HUES64 (cell line): ENCODE results near the gene MINAR1.

ENCODE experiments used
- H3K27ac ChIP-seq: 2 replicates; pipeline ENCODE4 v1.7.0; 2013; ENCODE audit warnings: low read depth, low read length, inconsistent platforms
- H3K27me3 ChIP-seq: 2 replicates; pipeline ENCODE4 v1.6.1; 2013; ENCODE audit warnings: mild to moderate bottlenecking, low read length; ENCODE audit not compliant: insufficient read depth
- H3K36me3 ChIP-seq: 2 replicates; pipeline ENCODE4 v1.6.1; 2013; ENCODE audit warnings: mild to moderate bottlenecking, low read length; ENCODE audit not compliant: insufficient read depth
- H3K4me1 ChIP-seq: 2 replicates; pipeline ENCODE4 v1.6.1; 2013; ENCODE audit warnings: mild to moderate bottlenecking, low read length, moderate library complexity; ENCODE audit not compliant: insufficient read depth
- H3K4me3 ChIP-seq: 2 replicates; pipeline ENCODE4 v1.5.1; 2013; ENCODE audit warnings: mild to moderate bottlenecking, low read length, moderate library complexity
- H3K9ac ChIP-seq: 2 replicates; pipeline ENCODE4 v1.6.1; 2013; ENCODE audit warnings: mild to moderate bottlenecking, low read depth, low read length
- H3K9me3 ChIP-seq: 2 replicates; pipeline ENCODE4 v1.6.1; 2013; ENCODE audit warnings: low read depth, low read length; ENCODE audit not compliant: insufficient read depth
- WGBS: fragments of 150-250, 120-280 bp; methylation state at CpG from one replicate; pipeline ENCODE4 v1.1.7; 2013; ENCODE audit warnings: missing lambda C conversion rate; 5-methylcytosine and 5-hydroxymethylcytosine counted together

Gene MINAR1

DNA sequence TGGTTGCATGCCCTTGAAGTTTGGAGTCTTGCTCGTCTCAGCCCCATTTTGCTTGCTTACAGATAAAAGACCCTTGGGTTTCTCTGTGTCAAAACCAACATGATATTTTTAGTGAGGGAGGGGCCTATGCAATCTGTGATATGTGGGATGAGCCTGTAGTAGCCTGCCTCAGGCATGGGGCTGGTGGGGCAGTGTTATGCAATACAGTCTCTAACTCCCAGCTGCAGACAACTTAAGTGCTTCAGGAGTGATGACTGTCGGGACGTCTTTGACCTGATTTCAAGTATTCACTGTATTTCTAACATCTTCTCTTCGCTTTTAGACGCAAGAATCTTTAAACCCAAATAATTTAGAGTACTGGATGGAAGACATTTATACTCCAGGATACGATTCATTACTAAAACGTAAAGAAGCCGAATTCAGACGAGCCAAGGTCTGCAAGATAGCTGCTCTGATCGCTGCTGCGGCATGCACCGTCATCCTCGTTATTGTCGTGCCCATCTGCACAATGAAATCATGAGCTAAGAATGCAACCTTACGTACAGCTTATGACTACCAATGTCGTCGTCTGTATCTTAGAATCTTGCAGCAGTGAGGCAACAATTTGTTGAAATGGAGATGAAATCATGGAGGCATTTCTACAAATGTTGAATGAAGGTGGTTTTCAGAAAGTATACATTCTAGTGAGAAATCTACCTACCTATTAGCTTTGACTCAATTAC, 35.9 kb downstream of the MINAR1 start:
- Histone ChIP-seq H3K9ac (no peak overlapping the region), H3K36me3 (no peaks in the 10 kb centered on the region), H3K4me1 (no peaks in the 10 kb centered on the region), H3K27ac (no peak overlapping the region), H3K4me3 (no peak overlapping the region), H3K9me3 (no peaks in the 10 kb centered on the region), H3K27me3 (no peaks in the 10 kb centered on the region)
- 91% methylated on average over 16 of the region's 17 CpGs for WGBS

DNA sequence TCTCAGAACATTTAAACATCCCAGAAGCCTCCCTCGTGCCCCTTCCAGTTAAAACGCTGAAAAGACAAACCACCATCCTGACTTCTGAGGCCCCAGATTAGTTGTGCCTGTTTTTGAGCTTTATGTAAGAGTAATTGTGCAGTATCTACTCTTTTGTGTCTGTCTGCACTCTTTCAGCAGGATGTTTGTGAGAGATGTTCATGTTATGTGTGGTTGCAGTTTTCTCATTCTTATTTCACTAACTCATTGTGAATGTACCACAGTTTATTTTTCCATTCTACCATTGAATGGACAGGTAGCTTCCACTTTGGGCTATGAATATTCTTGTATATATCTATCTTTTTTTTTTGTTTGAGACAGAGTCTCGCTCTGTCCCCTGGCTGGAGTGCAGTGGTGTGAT, 40.3 kb downstream of the MINAR1 start:
- WGBS: 92% methylated on average over 3 of the region's 3 CpGs
- Histone ChIP-seq H3K4me3 (no peak overlapping the region), H3K9ac (no peak overlapping the region), H3K27ac (no peak overlapping the region), H3K27me3 (no peaks in the 10 kb centered on the region), H3K4me1 (no peaks in the 10 kb centered on the region), H3K36me3 (no peaks in the 10 kb centered on the region), H3K9me3 (no peaks in the 10 kb centered on the region)

DNA sequence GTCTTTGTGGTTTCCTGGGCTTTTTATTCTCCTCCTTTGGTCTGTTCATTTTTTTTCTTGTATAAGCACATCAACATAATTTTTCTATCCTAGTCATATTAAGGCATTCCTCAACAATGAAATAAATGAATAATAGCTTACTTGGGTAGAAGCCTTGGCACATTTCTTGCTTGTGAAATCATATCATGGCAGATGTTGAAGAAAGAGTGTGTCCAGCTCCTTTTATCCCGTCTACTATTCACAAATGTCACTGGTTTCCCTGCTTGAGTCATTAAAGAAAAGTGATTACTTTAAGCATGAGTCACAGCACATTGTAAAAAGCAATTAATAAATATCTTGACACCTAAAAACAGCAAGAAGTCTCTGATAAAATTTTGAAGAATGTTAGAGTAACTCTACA, 42.1 kb downstream of the MINAR1 start:
- no CpG with 5 or more reads among the region's 1 CpG for WGBS
- Histone ChIP-seq H3K36me3 (no peaks in the 10 kb centered on the region), H3K4me1 (no peaks in the 10 kb centered on the region), H3K27me3 (no peaks in the 10 kb centered on the region), H3K4me3 (no peak overlapping the region), H3K9me3 (no peaks in the 10 kb centered on the region), H3K9ac (no peak overlapping the region), H3K27ac (no peak overlapping the region)

DNA sequence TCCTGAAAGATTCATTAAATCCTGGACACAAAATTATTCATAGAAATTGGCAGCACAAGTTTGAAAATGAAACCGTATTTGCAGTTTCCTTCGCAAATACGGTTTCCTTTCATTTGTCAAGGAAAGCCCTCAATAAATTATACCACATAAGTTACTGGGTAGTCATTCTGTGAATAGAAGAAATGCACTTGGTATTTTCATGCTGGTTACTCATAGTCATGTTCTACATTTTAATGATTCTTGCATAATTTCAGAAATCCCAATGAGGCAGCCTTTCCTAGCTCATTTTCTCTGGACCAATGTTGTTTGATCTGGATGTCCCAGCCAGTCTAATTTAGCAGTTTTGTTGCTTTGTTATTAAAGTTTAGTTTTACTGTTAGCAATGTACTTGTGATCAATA, 43.2 kb downstream of the MINAR1 start:
- Histone ChIP-seq H3K27me3 (no peaks in the 10 kb centered on the region), H3K4me3 (no peak overlapping the region), H3K9ac (no peak overlapping the region), H3K36me3 (no peaks in the 10 kb centered on the region), H3K27ac (no peak overlapping the region), H3K4me1 (no peaks in the 10 kb centered on the region), H3K9me3 (no peaks in the 10 kb centered on the region)
- 91% methylated on average over 3 of the region's 3 CpGs for WGBS

DNA sequence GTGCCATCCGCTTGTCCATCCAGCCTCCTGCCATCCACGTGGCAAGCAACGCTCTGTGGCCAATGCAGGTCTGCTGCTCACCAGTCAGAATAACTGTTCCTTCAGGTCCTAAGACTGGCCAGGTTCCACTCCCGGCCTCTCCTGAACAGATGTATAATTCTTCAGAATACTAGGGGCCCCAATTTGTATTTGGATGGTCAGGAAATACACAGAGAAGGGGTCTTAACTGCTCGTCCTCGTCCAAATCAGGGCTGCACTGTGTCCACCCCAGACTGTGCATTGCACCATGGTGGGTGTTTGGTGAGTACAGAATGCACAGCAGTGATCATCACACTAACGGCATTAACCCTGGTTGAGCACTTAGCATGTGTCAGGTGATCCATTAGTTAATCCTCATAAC, 46.0 kb downstream of the MINAR1 start:
- Histone ChIP-seq H3K9me3 (no peaks in the 10 kb centered on the region), H3K36me3 (no peaks in the 10 kb centered on the region), H3K9ac (no peak overlapping the region), H3K27me3 (no peaks in the 10 kb centered on the region), H3K4me3 (no peak overlapping the region), H3K4me1 (no peaks in the 10 kb centered on the region), H3K27ac (no peak overlapping the region)
- WGBS: 86% methylated on average over 7 of the region's 7 CpGs

DNA sequence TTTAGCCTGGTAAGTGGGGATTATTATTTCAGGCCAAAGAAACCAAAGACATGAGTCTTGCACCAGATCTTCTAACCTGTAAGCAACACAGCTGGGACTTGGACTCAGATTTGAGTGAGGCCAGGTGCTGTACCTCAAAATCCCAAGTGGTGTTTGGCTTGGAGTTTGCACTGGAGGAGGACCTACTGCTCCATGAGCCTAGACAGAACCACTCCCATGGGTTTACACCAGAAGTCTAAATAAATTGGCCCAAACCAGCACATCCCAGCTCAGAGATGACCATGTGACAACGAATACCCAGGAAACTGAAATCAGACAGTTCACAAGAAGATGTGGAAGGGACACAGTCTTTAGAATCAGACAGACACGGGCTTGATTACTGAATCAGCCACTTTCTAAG, 47.5 kb downstream of the MINAR1 start:
- Histone ChIP-seq H3K27me3 (no peaks in the 10 kb centered on the region), H3K9me3 (no peaks in the 10 kb centered on the region)
- 89% methylated on average over 2 of the region's 2 CpGs for WGBS

DNA sequence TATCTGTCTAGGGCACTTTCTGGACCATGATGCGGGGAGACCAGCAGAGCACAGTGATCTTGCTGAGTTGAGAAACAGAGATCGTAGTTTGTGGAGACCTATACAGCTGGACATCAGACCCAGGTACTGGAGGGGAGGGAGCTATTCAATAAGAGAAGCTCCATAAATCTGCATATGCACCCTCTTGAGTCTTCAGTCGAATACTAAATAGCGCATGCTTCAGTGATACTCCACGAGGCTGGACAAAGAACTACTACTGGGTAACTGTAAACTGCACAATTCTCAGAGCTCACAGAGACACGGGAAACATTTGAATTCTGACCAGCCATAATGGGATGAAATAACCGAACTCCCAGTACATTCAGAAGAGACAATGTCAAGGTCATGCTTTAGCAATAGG, 49.7 kb downstream of the MINAR1 start:
- H3K4me1 ChIP-seq: no peaks in the 10 kb centered on the region
- no peaks in the 10 kb centered on the region for H3K9me3 ChIP-seq
- 86% methylated on average over 7 of the region's 7 CpGs for WGBS
- H3K27me3 ChIP-seq: no peaks in the 10 kb centered on the region
- H3K27ac ChIP-seq: no peak overlapping the region
- H3K4me3 ChIP-seq: no peak overlapping the region
- H3K36me3 ChIP-seq: no peaks in the 10 kb centered on the region
- H3K9ac ChIP-seq: no peak overlapping the region

More for the DNA sequence above, 47.5 kb downstream of the MINAR1 start:
- Histone ChIP-seq H3K9ac (no peak overlapping the region), H3K27ac (no peak overlapping the region), H3K4me1 (no peaks in the 10 kb centered on the region), H3K36me3 (no peaks in the 10 kb centered on the region), H3K4me3 (no peak overlapping the region)
